Activated naive CD4-positive, alpha-beta T cell treated with anti-CD3 and anti-CD28 coated beads for 36 hours (primary cell): ENCODE measurements around the gene MRPL57. TPM values are rescaled to one million over a fixed set of nuclear protein-coding genes. Genes with fewer than 3 reads are reported as not detected.
"Not testable (repeated sequence)": the region's sequence is repeated elsewhere in the genome, so short reads cannot be mapped to it uniquely, and the experiment has no call there.

Experiments
- CTCF ChIA-PET: fragments of 350-600 bp; sonication (Branson Sonifier 250); formaldehyde crosslinking; loops from one replicate; lab custom pipeline; 2021; ENCODE audit warnings: antibody characterized with exemption; lab: Charles Lee
- DNase-seq: peaks from one replicate; pipeline ENCODE4 v3.0.0-alpha.2; 2020
- H3K27ac Mint-ChIP-seq: one replicate; pipeline ENCODE4 v1.8.0; 2021; ENCODE audit warnings: mild to moderate bottlenecking, mixed read lengths
- H3K27me3 Mint-ChIP-seq: one replicate; pipeline ENCODE4 v1.8.0; 2021; ENCODE audit warnings: low read depth, mixed read lengths
- H3K36me3 Mint-ChIP-seq: one replicate; pipeline ENCODE4 v1.8.0; 2021; ENCODE audit warnings: low read depth, mixed read lengths
- H3K4me1 Mint-ChIP-seq: one replicate; pipeline ENCODE4 v1.8.0; 2021; ENCODE audit warnings: low read depth, mixed read lengths
- H3K4me3 Mint-ChIP-seq: one replicate; pipeline ENCODE4 v1.8.0; 2021; ENCODE audit warnings: mild to moderate bottlenecking, moderate library complexity, mixed read lengths
- H3K9me3 Mint-ChIP-seq: one replicate; pipeline ENCODE4 v1.8.0; 2021; ENCODE audit warnings: mixed read lengths
- intact Hi-C: fragments of 100-400 bp; cut with micrococcal nuclease; formaldehyde crosslinking; loops from one replicate; pipeline ENCODE4 v1.15.1; 2023
- total RNA-seq, 2 experiments: library from RNA; stranded (reverse); gene quantifications; one replicate each; pipeline ENCODE4 v1.2.3, GENCODE V29; 2021

MRPL57 gene
- total RNA-seq, 2 experiments from 2014 or later: 19.0 to 21.0 TPM

DNA sequence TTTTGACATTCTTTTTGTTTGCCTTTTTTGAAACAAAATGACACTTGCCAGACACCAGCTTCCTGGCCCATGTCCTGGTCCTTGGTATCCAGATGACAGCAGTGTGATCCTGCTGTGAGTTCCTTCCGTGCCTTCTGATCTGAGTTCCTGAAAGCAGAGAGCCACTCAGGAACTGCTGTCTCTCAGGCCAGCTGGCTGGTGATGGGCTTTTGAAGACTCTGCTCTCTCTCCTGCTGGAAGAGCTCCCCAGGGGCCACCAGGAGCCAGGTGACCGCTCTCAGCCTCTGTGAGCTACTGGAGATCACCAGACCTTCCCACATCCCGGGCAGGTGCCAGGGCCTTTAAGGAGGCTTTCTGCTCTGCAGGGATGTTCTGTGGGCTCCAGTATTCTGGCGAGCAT lies 21.9 kb downstream of the MRPL57 start:
- H3K27ac Mint-ChIP-seq, H3K4me1 Mint-ChIP-seq, intact Hi-C loops, H3K4me3 Mint-ChIP-seq, DNase-seq, H3K36me3 Mint-ChIP-seq, H3K9me3 Mint-ChIP-seq, CTCF ChIA-PET: not testable (repeated sequence)
- H3K27me3 Mint-ChIP-seq: peaks cover 11% of the 10 kb centered on the region

DNA sequence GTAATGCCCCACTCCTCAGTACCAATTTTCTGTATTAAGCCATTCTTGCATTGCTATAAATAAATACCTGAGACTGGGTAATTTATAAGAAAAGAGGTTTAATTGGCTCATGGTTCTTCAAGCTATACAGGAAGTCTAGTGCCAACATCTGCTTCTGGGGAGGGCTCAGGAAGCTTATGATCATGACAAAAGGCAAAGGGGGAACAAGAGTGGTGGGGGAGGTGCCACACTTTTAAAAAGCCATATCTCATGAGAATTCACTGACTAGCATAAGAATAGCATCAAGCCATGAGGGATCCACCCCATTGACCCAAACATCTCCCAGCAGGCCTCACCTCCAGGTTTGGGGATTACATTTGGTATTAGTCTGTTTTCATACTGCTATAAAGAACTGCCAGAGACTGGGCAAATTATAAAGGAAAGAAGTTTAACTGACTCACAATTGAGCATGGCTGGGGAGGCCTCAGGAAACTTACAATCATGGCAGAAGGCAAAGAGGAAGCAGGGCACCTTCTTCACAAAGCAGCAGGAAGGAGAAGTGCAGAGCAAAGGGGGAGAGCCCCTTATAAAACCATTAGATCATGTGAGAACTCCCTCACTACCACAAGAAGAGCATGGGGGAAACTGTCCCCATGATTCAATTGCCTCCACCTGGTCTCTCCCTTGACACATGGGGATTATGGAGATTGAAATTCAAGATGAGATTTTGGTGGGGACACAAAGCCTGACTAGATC lies 25.2 kb downstream of the MRPL57 start:
- H3K27ac Mint-ChIP-seq, H3K36me3 Mint-ChIP-seq, H3K4me1 Mint-ChIP-seq, DNase-seq, H3K27me3 Mint-ChIP-seq, H3K9me3 Mint-ChIP-seq, H3K4me3 Mint-ChIP-seq, CTCF ChIA-PET, intact Hi-C loops: not testable (repeated sequence)

DNA sequence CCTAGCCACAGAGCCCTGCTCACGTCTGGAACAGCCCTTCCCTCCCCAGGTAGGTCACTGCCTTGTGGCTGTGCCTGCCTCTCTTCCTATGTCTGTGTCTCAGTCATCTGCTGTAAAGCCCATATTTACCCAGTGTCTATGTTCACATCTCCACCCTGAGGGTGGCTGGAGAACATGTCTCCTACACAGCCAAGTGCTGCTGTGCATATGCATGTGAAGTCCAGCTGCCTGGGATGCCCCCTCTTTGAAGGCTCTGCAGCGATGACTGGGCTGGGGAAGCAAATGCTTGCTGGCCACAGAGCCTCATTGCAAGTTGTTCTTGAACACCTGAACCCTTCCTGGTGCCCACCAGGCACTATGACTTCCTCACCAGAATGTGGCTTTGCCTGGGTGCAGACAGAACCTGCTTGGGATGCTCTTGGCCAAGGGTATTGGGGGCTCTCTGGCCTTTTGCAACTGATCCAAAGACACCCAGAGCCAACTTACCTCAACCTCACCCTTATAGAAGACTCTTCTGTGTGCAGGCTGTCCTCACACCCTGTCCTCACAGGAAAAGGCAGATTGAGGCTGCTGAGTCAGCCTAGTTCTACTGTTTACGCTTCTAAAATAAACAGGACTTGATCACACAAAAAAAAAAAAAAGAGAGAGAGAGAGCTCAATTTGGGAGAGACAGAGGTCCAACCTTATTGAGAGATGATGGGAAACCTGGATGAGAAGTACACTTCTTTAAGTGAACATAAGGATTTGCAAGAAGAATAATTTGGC lies 26.5 kb downstream of the MRPL57 start:
- Mint-ChIP-seq H3K9me3 (peaks cover 10% of the 10 kb centered on the region), H3K36me3 (no peaks in the 10 kb centered on the region), H3K27me3 (peaks cover 2% of the 10 kb centered on the region), H3K4me3 (no peak overlapping the region), H3K27ac (no peak overlapping the region), H3K4me1 (no peaks in the 10 kb centered on the region)
- intact Hi-C loops: no loop called here
- CTCF ChIA-PET: no interaction called here
- DNase-seq: no peak

DNA sequence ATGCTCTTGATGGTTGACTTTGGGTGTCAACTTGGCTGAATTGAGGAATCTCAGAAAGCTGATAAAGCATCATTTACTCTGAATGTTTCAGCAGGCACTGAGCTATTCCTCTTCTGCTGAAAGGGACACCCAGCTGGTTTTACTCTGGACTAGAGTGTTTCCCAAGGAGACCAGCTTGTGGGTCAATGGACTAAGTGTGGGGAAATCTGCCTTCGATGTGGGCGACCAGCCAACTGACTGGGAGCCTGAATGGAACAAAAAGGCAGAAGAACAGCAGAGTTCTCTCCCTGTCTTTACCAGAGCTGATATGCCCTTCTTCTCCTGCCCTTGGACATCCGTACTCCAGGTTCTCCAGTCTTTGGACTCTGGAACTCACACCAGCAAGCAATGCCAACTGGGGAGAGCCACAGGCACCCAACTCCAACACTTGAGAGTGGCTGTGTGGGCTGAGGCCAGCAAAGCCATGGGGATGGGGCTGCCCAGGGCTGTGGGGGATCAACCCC lies 32.2 kb downstream of the MRPL57 start:
- CTCF ChIA-PET: no interaction called here
- H3K9me3 Mint-ChIP-seq: peaks cover 12% of the 10 kb centered on the region
- intact Hi-C loops: no loop called here
- no peak overlapping the region for H3K27ac Mint-ChIP-seq
- no peaks in the 10 kb centered on the region for H3K4me1 Mint-ChIP-seq
- peaks cover 17% of the 10 kb centered on the region for H3K27me3 Mint-ChIP-seq
- H3K4me3 Mint-ChIP-seq: no peak overlapping the region
- DNase-seq: no peak
- no peaks in the 10 kb centered on the region for H3K36me3 Mint-ChIP-seq

DNA sequence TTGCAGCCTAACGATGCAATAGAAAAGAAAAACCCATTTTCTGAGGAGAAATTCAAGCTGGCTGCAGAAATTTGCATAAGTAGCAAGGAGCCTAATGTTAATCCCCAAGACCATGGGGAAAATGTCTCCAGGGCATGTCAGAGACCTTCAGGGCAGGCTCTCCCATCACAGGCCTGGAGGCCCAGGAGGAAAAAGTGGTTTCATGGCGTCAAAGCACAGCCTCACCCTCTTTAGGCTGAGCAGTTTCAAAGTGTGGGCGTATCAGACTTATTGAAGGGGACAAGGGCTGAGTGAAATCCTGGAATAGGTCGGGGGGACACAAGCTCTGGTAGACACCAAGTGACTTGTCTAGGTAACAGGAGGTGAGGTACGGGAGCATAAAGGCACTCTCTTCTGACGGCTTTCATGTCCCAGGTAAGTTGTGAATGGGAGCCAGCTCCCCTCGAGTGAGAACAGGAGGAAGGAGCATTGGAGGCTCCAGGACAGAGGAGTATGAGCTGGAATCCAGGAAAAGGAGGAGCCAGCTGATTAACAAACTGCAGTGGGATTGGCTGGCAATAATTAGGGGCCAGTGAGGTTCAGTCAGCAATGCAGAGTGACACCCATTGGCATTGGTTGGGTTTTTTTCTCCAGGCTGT lies 35.8 kb downstream of the MRPL57 start:
- Mint-ChIP-seq H3K27me3 (peaks cover 20% of the 10 kb centered on the region), H3K9me3 (peaks cover 12% of the 10 kb centered on the region), H3K4me3 (no peak overlapping the region), H3K27ac (no peak overlapping the region), H3K36me3 (no peaks in the 10 kb centered on the region), H3K4me1 (no peaks in the 10 kb centered on the region)
- intact Hi-C loops: no loop called here
- CTCF ChIA-PET: no interaction called here
- no peak for DNase-seq

DNA sequence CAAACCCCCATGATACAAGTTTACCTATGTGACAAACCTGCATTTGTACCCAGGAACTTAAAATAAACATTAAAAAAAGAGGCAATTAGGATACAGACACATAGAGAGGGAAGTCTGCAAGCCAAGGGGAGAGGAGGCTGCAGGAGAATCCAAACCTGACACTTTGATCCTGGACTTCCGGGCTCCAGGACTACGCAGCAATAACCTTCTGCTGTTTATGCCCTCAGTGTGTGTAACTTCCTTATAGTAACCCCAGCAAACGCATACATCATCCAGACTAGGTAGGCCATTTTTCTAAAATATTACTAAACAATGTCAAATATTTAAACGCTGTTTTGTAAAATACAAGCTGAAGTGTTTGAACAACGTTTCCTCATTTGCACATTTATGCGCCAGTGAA lies 39.0 kb downstream of the MRPL57 start:
- H3K36me3 Mint-ChIP-seq, H3K27ac Mint-ChIP-seq, DNase-seq, H3K4me3 Mint-ChIP-seq, CTCF ChIA-PET, intact Hi-C loops: not testable (repeated sequence)
- Mint-ChIP-seq H3K27me3 (peaks cover 20% of the 10 kb centered on the region), H3K9me3 (peaks cover 12% of the 10 kb centered on the region), H3K4me1 (peaks cover 15% of the 10 kb centered on the region)

DNA sequence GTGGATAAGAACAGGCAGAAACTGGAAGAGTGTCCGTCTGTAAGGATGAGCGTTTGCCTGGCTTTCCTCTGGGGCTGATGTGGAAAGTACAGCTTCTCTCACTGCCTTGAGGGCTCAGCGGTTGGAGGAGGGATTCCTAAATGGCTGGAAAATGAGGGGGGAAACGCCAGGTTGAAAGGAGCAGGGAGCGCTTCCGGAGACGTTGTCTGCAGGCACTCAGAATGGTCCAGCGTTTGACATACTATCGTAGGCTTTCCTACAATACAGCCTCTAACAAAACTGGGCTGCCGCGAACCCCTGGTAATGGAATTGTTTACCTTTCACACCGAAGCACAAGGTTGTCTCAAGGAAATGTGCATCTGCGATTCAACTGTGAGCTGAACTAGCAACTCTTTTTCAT lies 39.9 kb downstream of the MRPL57 start:
- DNase-seq: no peak
- CTCF ChIA-PET: interaction anchor here (0.8 kb wide), 1 partner anchor 11 kb away, joined by 3 read pairs; no protein-coding TSS in a partner anchor
- intact Hi-C loops: no loop called here

DNA sequence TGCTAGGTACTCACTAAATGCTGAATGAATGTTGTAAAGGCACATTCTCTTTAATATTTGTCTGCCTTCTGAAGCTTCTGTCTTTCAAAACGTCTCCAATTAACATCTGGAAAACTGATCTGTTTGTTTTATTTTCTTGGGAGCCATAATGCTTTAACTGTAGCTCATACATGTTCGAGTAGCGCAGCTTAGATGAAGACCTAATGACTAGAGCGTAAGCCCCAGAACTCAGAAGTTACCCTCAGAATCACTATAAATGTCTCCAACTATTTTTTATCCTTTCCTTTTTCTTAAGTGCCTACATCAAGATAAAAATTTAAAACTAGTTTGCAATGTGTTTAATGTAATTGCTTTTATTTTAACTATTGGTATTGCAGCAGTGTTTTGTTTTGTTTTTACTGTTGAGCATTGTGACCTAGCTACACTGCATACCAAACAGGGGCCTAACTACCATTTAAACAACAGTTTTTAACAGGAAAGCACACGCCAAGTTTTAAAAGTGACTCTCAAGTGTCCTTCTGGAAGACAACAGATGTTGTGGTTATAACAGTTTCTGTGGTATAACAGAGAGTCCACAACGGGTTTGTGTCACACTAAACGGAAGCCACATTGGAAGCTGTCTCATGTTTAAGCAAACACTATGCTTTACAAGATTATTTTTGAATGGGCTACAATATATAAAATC lies 42.0 kb downstream of the MRPL57 start:
- intact Hi-C loops: no loop called here
- H3K4me1 Mint-ChIP-seq: peaks cover 15% of the 10 kb centered on the region
- H3K27me3 Mint-ChIP-seq: peaks cover 9% of the 10 kb centered on the region
- peak; percentile 25 for DNase-seq
- H3K9me3 Mint-ChIP-seq: peaks cover 8% of the 10 kb centered on the region
- H3K36me3 Mint-ChIP-seq: no peaks in the 10 kb centered on the region
- no peak overlapping the region for H3K4me3 Mint-ChIP-seq
- CTCF ChIA-PET: interaction anchor here (0.9 to 1.3 kb wide), 2 partner anchors 14 to 455 kb away, joined by 3 to 8 read pairs; no protein-coding TSS in a partner anchor
- no peak overlapping the region for H3K27ac Mint-ChIP-seq

More for the DNA sequence above, 39.9 kb downstream of the MRPL57 start:
- Mint-ChIP-seq H3K4me3 (no peak overlapping the region), H3K36me3 (no peaks in the 10 kb centered on the region), H3K27me3 (peaks cover 19% of the 10 kb centered on the region), H3K4me1 (peaks cover 15% of the 10 kb centered on the region), H3K9me3 (peaks cover 16% of the 10 kb centered on the region), H3K27ac (no peak overlapping the region)

DNA sequence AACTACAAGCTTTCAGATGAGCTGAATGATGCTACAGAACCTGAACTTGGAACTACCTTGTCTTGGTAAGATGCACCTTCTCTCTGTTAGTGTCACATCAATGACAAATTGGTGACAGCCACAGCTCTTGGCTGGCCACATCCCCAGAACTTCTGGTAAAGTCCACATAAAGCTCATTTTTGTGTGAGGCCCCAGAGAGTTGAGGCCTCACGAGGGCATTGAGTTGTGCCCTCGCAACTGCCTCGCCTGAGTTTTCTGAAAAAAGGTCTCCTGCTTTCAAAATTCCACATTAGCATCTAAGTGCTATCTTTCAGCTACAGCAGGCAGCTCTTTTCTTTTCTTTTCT lies 42.6 kb downstream of the MRPL57 start:
- CTCF ChIA-PET: interaction anchor here (0.9 to 1.3 kb wide), 2 partner anchors 13 to 454 kb away, joined by 3 to 8 read pairs; no protein-coding TSS in a partner anchor
- DNase-seq: peak; percentile 18
- Mint-ChIP-seq H3K27me3 (peaks cover 5% of the 10 kb centered on the region), H3K4me3 (no peak overlapping the region), H3K36me3 (no peaks in the 10 kb centered on the region), H3K27ac (no peak overlapping the region), H3K9me3 (peaks cover 8% of the 10 kb centered on the region), H3K4me1 (peaks cover 15% of the 10 kb centered on the region)
- intact Hi-C loops: no loop called here

DNA sequence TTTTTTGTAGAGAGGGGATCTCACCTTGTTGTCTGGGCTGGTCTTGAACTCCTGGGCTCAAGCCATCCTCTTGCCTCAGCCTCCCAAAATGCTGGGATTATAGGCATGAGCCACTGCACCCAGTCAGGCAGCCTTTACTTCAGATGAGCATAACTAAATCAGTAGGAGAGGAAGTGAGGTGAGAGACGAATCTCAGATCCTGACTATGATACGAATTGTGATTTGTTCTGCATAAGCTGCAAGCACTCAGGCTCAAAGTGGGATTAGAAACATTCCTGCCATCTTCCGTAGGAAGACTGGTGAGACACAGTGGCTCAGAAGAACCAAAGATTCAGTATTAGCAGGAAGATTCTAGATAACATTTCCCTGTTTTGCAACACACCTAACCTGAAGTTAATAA lies 43.3 kb downstream of the MRPL57 start:
- CTCF ChIA-PET: interaction anchor here (1.3 kb wide), 1 partner anchor 13 kb away, joined by 8 read pairs; no protein-coding TSS in a partner anchor
- H3K36me3 Mint-ChIP-seq, DNase-seq, intact Hi-C loops, H3K9me3 Mint-ChIP-seq, H3K27ac Mint-ChIP-seq, H3K4me3 Mint-ChIP-seq, H3K27me3 Mint-ChIP-seq: not testable (repeated sequence)
- peaks cover 15% of the 10 kb centered on the region for H3K4me1 Mint-ChIP-seq

DNA sequence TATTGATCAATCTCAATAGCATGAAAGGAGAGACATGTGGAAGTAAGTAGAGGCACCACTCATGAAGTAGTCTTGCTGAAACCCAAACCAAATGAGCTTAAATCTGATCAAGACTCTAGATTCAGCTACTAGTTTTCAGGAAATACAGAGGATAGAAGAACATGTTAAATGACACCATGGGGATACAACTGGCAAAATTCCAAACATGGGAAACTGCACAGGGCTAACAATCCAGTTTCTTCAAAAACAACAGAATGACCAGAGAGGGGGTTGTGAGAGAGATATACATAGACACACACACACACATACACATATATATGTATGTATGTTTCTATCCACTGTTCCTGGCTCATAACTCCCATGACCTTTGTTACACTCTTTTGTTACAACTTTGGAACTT lies 44.8 kb downstream of the MRPL57 start:
- intact Hi-C loops: no loop called here
- Mint-ChIP-seq H3K27me3 (peaks cover 5% of the 10 kb centered on the region), H3K4me1 (peaks cover 15% of the 10 kb centered on the region), H3K4me3 (no peak overlapping the region), H3K36me3 (no peaks in the 10 kb centered on the region), H3K27ac (no peak overlapping the region), H3K9me3 (peaks cover 8% of the 10 kb centered on the region)
- no peak for DNase-seq
- CTCF ChIA-PET: no interaction called here

DNA sequence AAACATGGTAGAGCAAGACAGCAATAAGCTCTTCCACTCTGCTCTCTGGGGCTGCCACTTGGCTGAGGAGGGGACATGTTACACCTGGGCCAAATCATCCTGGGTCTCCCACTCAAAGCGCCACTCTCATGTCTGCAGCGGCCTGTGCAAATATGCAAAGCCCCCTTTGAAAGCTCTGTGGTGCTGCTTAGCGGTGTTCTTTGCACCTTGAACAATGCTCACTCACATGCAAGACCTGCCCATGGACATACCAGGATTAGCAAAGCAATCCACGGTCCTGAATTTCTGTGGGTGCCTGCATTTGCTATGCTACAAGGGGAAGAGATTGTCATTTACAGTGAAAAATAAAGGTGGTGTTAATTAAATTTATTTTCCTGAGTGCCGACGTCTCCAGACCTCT lies 48.6 kb downstream of the MRPL57 start:
- Mint-ChIP-seq H3K36me3 (no peaks in the 10 kb centered on the region), H3K4me1 (no peaks in the 10 kb centered on the region), H3K4me3 (no peak overlapping the region), H3K27me3 (peaks cover 5% of the 10 kb centered on the region), H3K27ac (no peak overlapping the region), H3K9me3 (peaks cover 8% of the 10 kb centered on the region)
- CTCF ChIA-PET: no interaction called here
- intact Hi-C loops: no loop called here
- DNase-seq: no peak
